Measurements from ENCODE around the gene GABRB3. TPM values are rescaled to one million over a fixed set of nuclear protein-coding genes. Genes with fewer than 3 reads are reported as not detected.

Gene GABRB3
- total RNA-seq, 1 donor from 2014 or later: 47.9 TPM

GRCh38 chr15:26673445-26673844 is 99.4 kb downstream of the GABRB3 start:
- Histone ChIP-seq H3K27ac (ENCODE audit: low read depth, low read length) (no peak overlapping the region), H3K4me2 (ENCODE audit: low read length) (no peak overlapping the region), H3K4me3 (ENCODE audit: insufficient read depth, low read depth, low read length) (no peak overlapping the region), H3K4me1 (ENCODE audit: insufficient read depth, low read length) (no peaks in the 10 kb centered on the region), H3K27me3 (ENCODE audit: insufficient read depth, low read length) (no peaks in the 10 kb centered on the region), H3K9me3 (ENCODE audit: insufficient read depth, low read depth, low read length) (no peaks in the 10 kb centered on the region), H3K79me2 (ENCODE audit: insufficient read depth, low read length) (no peaks in the 10 kb centered on the region), H3K9ac (ENCODE audit: low read length) (no peak overlapping the region), H3K36me3 (ENCODE audit: insufficient read depth, low read length) (no peaks in the 10 kb centered on the region), H4K20me1 (ENCODE audit: insufficient read depth, low read length) (no peaks in the 10 kb centered on the region), H2AFZ (ENCODE audit: low read depth, low read length) (no peak overlapping the region)
- Mint-ChIP-seq H3K36me3 (ENCODE audit: low read depth, unreplicated experiment) (peaks cover 3% of the 10 kb centered on the region), H3K27ac (ENCODE audit: unreplicated experiment) (no peak overlapping the region), H3K4me1 (ENCODE audit: low read depth, unreplicated experiment) (no peaks in the 10 kb centered on the region), H3K4me3 (ENCODE audit: unreplicated experiment) (no peak overlapping the region), H3K9me3 (ENCODE audit: unreplicated experiment) (peaks cover 2% of the 10 kb centered on the region), H3K27me3 (ENCODE audit: low read depth, unreplicated experiment) (peaks cover 3% of the 10 kb centered on the region)
- no peak for FAIRE-seq
- no peak for DNase-seq (ENCODE audit: low read depth)
- TF ChIP-seq, protein P1, sequence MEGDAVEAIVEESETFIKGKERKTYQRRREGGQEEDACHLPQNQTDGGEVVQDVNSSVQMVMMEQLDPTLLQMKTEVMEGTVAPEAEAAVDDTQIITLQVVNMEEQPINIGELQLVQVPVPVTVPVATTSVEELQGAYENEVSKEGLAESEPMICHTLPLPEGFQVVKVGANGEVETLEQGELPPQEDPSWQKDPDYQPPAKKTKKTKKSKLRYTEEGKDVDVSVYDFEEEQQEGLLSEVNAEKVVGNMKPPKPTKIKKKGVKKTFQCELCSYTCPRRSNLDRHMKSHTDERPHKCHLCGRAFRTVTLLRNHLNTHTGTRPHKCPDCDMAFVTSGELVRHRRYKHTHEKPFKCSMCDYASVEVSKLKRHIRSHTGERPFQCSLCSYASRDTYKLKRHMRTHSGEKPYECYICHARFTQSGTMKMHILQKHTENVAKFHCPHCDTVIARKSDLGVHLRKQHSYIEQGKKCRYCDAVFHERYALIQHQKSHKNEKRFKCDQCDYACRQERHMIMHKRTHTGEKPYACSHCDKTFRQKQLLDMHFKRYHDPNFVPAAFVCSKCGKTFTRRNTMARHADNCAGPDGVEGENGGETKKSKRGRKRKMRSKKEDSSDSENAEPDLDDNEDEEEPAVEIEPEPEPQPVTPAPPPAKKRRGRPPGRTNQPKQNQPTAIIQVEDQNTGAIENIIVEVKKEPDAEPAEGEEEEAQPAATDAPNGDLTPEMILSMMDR (IDR thresholded peaks at IDR 0.05; ENCODE audit: insufficient read depth, low read depth, low read length): no peak
- no peak for TF ChIP-seq EZH2 (IDR thresholded peaks at IDR 0.05; ENCODE audit: insufficient read depth, low read length)

- H3K4me1 Mint-ChIP-seq (ENCODE audit: low read depth, unreplicated experiment): peaks cover 7% of the 10 kb centered on the region
- H3K4me2 ChIP-seq (ENCODE audit: low read length): no peak overlapping the region
- DNase-seq (ENCODE audit: low read depth) (no peak), FAIRE-seq (no peak)
- no peaks in the 10 kb centered on the region for H3K27me3 Mint-ChIP-seq (ENCODE audit: low read depth, unreplicated experiment)
- H3K36me3 ChIP-seq (ENCODE audit: insufficient read depth, low read length): no peaks in the 10 kb centered on the region
- H3K27ac ChIP-seq (ENCODE audit: low read depth, low read length): no peak overlapping the region
- no peaks in the 10 kb centered on the region for H3K27me3 ChIP-seq (ENCODE audit: insufficient read depth, low read length)
- no peaks in the 10 kb centered on the region for H4K20me1 ChIP-seq (ENCODE audit: insufficient read depth, low read length)
- no peaks in the 10 kb centered on the region for H3K9me3 Mint-ChIP-seq (ENCODE audit: unreplicated experiment)
- H3K36me3 Mint-ChIP-seq (ENCODE audit: low read depth, unreplicated experiment): no peaks in the 10 kb centered on the region
- H3K27ac Mint-ChIP-seq (ENCODE audit: unreplicated experiment): no peak overlapping the region
- no peaks in the 10 kb centered on the region for H3K9me3 ChIP-seq (ENCODE audit: insufficient read depth, low read depth, low read length)
- no peaks in the 10 kb centered on the region for H3K79me2 ChIP-seq (ENCODE audit: insufficient read depth, low read length)
- no peaks in the 10 kb centered on the region for H3K4me1 ChIP-seq (ENCODE audit: insufficient read depth, low read length)
- TF ChIP-seq EZH2 (IDR thresholded peaks at IDR 0.05; ENCODE audit: insufficient read depth, low read length): no peak
- TF ChIP-seq, protein P1 (IDR thresholded peaks at IDR 0.05; ENCODE audit: insufficient read depth, low read depth, low read length): no peak
- no peak overlapping the region for H2AFZ ChIP-seq (ENCODE audit: low read depth, low read length)
- no peak overlapping the region for H3K4me3 ChIP-seq (ENCODE audit: insufficient read depth, low read depth, low read length)
- H3K9ac ChIP-seq (ENCODE audit: low read length): no peak overlapping the region
- H3K4me3 Mint-ChIP-seq (ENCODE audit: unreplicated experiment): no peak overlapping the region
Observed at GRCh38 chr15:26670116-26670515, 102.8 kb downstream of the GABRB3 start.

DNA sequence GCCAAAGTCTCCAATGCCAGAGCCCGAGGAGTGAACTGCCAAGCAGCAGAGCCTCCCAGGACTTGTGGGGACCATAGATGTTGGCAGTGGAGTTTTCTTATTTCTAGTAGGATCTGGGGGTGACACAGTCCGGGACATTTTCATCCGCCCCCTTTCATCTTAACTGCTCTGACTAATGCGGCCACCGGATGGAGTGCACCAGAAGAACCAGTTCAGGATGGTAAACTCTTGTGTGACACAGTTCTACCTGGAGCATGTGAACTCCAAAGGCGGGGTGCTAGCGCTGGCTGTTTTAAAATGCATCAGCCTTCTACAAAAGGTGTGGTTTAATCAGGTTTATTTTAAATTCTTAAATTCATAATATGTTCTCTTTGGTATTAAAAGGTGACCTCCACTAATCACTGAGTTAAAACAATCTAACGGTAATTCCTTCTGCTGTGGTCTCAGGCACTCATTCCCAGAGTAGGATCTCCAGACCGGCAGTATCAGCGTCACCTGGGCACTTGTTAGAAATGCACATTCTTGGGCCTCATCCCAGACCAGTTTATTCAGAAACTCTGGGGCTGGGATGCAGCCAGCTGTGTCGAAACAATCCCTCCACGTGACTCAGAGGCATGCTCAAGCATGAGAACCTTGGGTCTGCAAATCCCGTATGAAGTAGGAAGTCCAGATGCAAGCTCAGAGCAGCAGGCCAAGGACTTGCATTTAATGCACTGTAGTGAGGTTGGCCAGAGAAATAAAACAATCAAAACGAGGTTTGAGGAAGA is 105.5 kb downstream of the GABRB3 start:
- H3K9me3 ChIP-seq (ENCODE audit: insufficient read depth, low read depth, low read length): no peaks in the 10 kb centered on the region
- no peaks in the 10 kb centered on the region for H3K79me2 ChIP-seq (ENCODE audit: insufficient read depth, low read length)
- H3K4me3 ChIP-seq (ENCODE audit: insufficient read depth, low read depth, low read length): no peak overlapping the region
- no peaks in the 10 kb centered on the region for H3K27me3 ChIP-seq (ENCODE audit: insufficient read depth, low read length)
- no peaks in the 10 kb centered on the region for H3K36me3 ChIP-seq (ENCODE audit: insufficient read depth, low read length)
- no peaks in the 10 kb centered on the region for H4K20me1 ChIP-seq (ENCODE audit: insufficient read depth, low read length)
- no peak overlapping the region for H3K27ac ChIP-seq (ENCODE audit: low read depth, low read length)
- no peaks in the 10 kb centered on the region for H3K9me3 Mint-ChIP-seq (ENCODE audit: unreplicated experiment)
- no peaks in the 10 kb centered on the region for H3K4me1 ChIP-seq (ENCODE audit: insufficient read depth, low read length)
- DNase-seq (ENCODE audit: low read depth) (no peak), FAIRE-seq (no peak)
- H2AFZ ChIP-seq (ENCODE audit: low read depth, low read length): no peak overlapping the region
- no peak overlapping the region for H3K9ac ChIP-seq (ENCODE audit: low read length)
- no peak overlapping the region for H3K4me2 ChIP-seq (ENCODE audit: low read length)
- no peak for TF ChIP-seq EZH2 (IDR thresholded peaks at IDR 0.05; ENCODE audit: insufficient read depth, low read length)
- TF ChIP-seq, protein P1 (IDR thresholded peaks at IDR 0.05; ENCODE audit: insufficient read depth, low read depth, low read length): no peak
- no peaks in the 10 kb centered on the region for H3K27me3 Mint-ChIP-seq (ENCODE audit: low read depth, unreplicated experiment)
- H3K27ac Mint-ChIP-seq (ENCODE audit: unreplicated experiment): no peak overlapping the region
- H3K4me3 Mint-ChIP-seq (ENCODE audit: unreplicated experiment): no peak overlapping the region
- no peaks in the 10 kb centered on the region for H3K36me3 Mint-ChIP-seq (ENCODE audit: low read depth, unreplicated experiment)
- peaks cover 7% of the 10 kb centered on the region for H3K4me1 Mint-ChIP-seq (ENCODE audit: low read depth, unreplicated experiment)

Measured in astrocyte (in vitro differentiated cells and primary cell).